D721Med (cell line): ENCODE measurements around the gene GNAQ.

ENCODE experiments used
- DNase-seq: peaks from one replicate; pipeline ENCODE4 v3.0.0; 2011; ENCODE audit warnings: low spot score; ENCODE audit not compliant: insufficient read length
- FAIRE-seq: peaks from 2 replicates; lab custom pipeline; 2011; peaks lifted over from hg19 to GRCh38; lab: Jason Lieb, UNC
- CTCF ChIP-seq: IDR thresholded peaks from 2 replicates; pipeline ENCODE4 v1.5.1; 2012; ENCODE audit warnings: mild to moderate bottlenecking, control low read depth; ENCODE audit not compliant: insufficient read depth; ENCODE audit errors: missing control alignments

The GNAQ gene

GRCh38 chr9:77714077-77714549, 317.5 kb downstream of the GNAQ start:
- no peak for TF ChIP-seq CTCF
- DNase-seq (no peak), FAIRE-seq (no peak)

- FAIRE-seq, result no peak
- TF ChIP-seq CTCF, result no peak
- DNase-seq, result no peak
Observed at GRCh38 chr9:77712533-77713130, 319.0 kb downstream of the GNAQ start.

- DNase-seq, result no peak
- no peak for TF ChIP-seq CTCF
- FAIRE-seq, result no peak
Observed at GRCh38 chr9:77710965-77711648, 320.5 kb downstream of the GNAQ start.

- FAIRE-seq (no peak), DNase-seq (no peak)
- TF ChIP-seq CTCF, result no peak
Observed at GRCh38 chr9:77710316-77710715, 321.3 kb downstream of the GNAQ start.

GRCh38 chr9:77708064-77708815, 323.4 kb downstream of the GNAQ start:
- FAIRE-seq, result no peak
- no peak for DNase-seq
- no peak for TF ChIP-seq CTCF

- no peak for FAIRE-seq
- TF ChIP-seq CTCF, result no peak
- DNase-seq, result no peak
Observed at GRCh38 chr9:77707383-77708063, 324.1 kb downstream of the GNAQ start.
